PC-3 (cell line): ENCODE data around the gene CD99L2. TPM values are rescaled to one million over a fixed set of nuclear protein-coding genes. Genes with fewer than 3 reads are reported as not detected.

Source experiments
- ATAC-seq: fragments of 200-7000 bp; cut with Tn5 transposase; 2 replicates; pipeline ENCODE4 v1.9.1; 2020; ENCODE audit warnings: mild to moderate bottlenecking, moderate library complexity
- BruUV-seq: library from RNA; stranded (reverse); fragments of 400-500 nt; replicated peaks from 2 replicates; lab custom pipeline; 2021; lab: Mats Ljungman, UMichigan
- CTCF ChIA-PET: fragments of 300-600 bp; sonication (Branson Sonifier 250); formaldehyde crosslinking; loops from one replicate; lab custom pipeline; 2022; ENCODE audit warnings: antibody characterized with exemption; lab: Charles Lee
- POLR2A ChIA-PET: fragments of 300-600 bp; sonication (Branson Sonifier 250); formaldehyde crosslinking; loops from one replicate; lab custom pipeline; 2022; ENCODE audit warnings: antibody characterized with exemption; ENCODE audit not compliant: unreplicated experiment; lab: Charles Lee
- DNase-seq: peaks from one replicate; pipeline ENCODE4 v3.0.0-alpha.2; 2015
- H2AFZ ChIP-seq: fragments of 300-600 bp; sonication (generic); 2 replicates; pipeline ENCODE4 v1.6.0; 2016; ENCODE audit warnings: antibody characterized with exemption, low read length
- H3F3A ChIP-seq: fragments of 300-600 bp; sonication (generic); one replicate; pipeline ENCODE4 v1.6.0; 2017; ENCODE audit warnings: antibody characterized with exemption, low read length, control low read depth, mild to moderate bottlenecking; ENCODE audit not compliant: unreplicated experiment
- H3K27ac ChIP-seq: fragments of 300-600 bp; sonication (generic); 2 replicates; pipeline ENCODE4 v1.5.1; 2016; ENCODE audit warnings: mild to moderate bottlenecking, low read length
- H3K27me3 ChIP-seq: fragments of 300-600 bp; sonication (generic); 2 replicates; pipeline ENCODE4 v1.6.1; 2016; ENCODE audit warnings: low read length, mixed read lengths
- H3K36me3 ChIP-seq: fragments of 300-600 bp; sonication (generic); 2 replicates; pipeline ENCODE4 v1.6.1; 2016; ENCODE audit warnings: low read depth, mixed run types, low read length, mixed read lengths
- H3K4me1 ChIP-seq: fragments of 300-600 bp; sonication (generic); 2 replicates; pipeline ENCODE4 v1.5.1; 2016; ENCODE audit warnings: low read length; ENCODE audit not compliant: insufficient read depth
- H3K4me2 ChIP-seq: fragments of 300-600 bp; sonication (generic); 2 replicates; pipeline ENCODE4 v1.6.0; 2016; ENCODE audit warnings: low read length
- H3K4me3 ChIP-seq: fragments of 300-600 bp; sonication (generic); 2 replicates; pipeline ENCODE4 v1.5.1; 2016; ENCODE audit warnings: mild to moderate bottlenecking, low read length, mixed read lengths
- H3K79me2 ChIP-seq: fragments of 300-600 bp; sonication (generic); 2 replicates; pipeline ENCODE4 v1.6.1; 2017; ENCODE audit warnings: low read length, mixed read lengths
- H3K9ac ChIP-seq: fragments of 300-600 bp; sonication (generic); 2 replicates; pipeline ENCODE4 v1.6.0; 2016; ENCODE audit warnings: mild to moderate bottlenecking, low read length
- H3K9me2 ChIP-seq: fragments of 300-600 bp; sonication (generic); replicated peaks from 2 replicates; pipeline ENCODE4 v1.6.1; 2016; ENCODE audit warnings: mixed run types, low read length, mixed read lengths
- H3K9me3 ChIP-seq: fragments of 300-600 bp; sonication (generic); 2 replicates; pipeline ENCODE4 v1.6.1; 2016; ENCODE audit warnings: low read length, mixed read lengths
- H4K20me1 ChIP-seq: fragments of 300-600 bp; sonication (generic); 2 replicates; pipeline ENCODE4 v1.6.1; 2016; ENCODE audit warnings: low read length, mixed read lengths
- CTCF ChIP-seq: fragments of 300-600 bp; sonication (generic); conservative IDR thresholded peaks from 2 replicates; pipeline ENCODE4 v1.5.1; 2017; ENCODE audit warnings: antibody characterized with exemption, low read depth, mild to moderate bottlenecking, low read length
- EZH2 ChIP-seq: fragments of 300-600 bp; sonication (generic); IDR thresholded peaks from one replicate; pipeline ENCODE4 v1.6.1; 2017; ENCODE audit warnings: antibody characterized with exemption, mild to moderate bottlenecking, low read length; ENCODE audit not compliant: unreplicated experiment
- EZH2phosphoT487 ChIP-seq: fragments of 300-600 bp; sonication (generic); IDR thresholded peaks from 2 replicates; pipeline ENCODE4 v1.6.1; 2018; ENCODE audit warnings: mild to moderate bottlenecking, antibody characterized with exemption, low read length, borderline replicate concordance
- intact Hi-C: fragments of 100-400 bp; cut with micrococcal nuclease; formaldehyde crosslinking; loops from 2 replicates; pipeline ENCODE4 v1.9.0; 2023
- total RNA-seq: library from RNA; depleted of rRNA; stranded (reverse); fragments of >200 nt; gene quantifications from 2 replicates; pipeline ENCODE4 v1.2.3, GENCODE V29; 2014

Gene CD99L2
- total RNA-seq, 1 experiment from 2014 or later = 9.4 TPM

- Histone ChIP-seq H3K79me2 (no peaks in the 10 kb centered on the region), H3K36me3 (no peaks in the 10 kb centered on the region), H3K4me2 (no peak overlapping the region), H4K20me1 (no peaks in the 10 kb centered on the region), H3K27me3 (no peaks in the 10 kb centered on the region), H3K9ac (no peak overlapping the region), H3K4me1 (no peaks in the 10 kb centered on the region), H2AFZ (no peak overlapping the region), H3K4me3 (no peak overlapping the region), H3K9me2 (no peaks in the 10 kb centered on the region), H3K27ac (no peak overlapping the region), H3F3A (no peaks in the 10 kb centered on the region), H3K9me3 (no peaks in the 10 kb centered on the region)
- CTCF ChIA-PET = no interaction called here
- no peak for DNase-seq
- POLR2A ChIA-PET = no interaction called here
- no TSS peak for BruUV-seq
- intact Hi-C loops = no loop called here
- ATAC-seq = no peak
- TF ChIP-seq CTCF = no peak
- no peak for TF ChIP-seq EZH2phosphoT487
- TF ChIP-seq EZH2 = no peak
Observed at GRCh38 chrX:150806827-150807226, 91.6 kb downstream of the CD99L2 start.

- Histone ChIP-seq H3K9me2 (no peaks in the 10 kb centered on the region), H3K27me3 (no peaks in the 10 kb centered on the region), H2AFZ (no peak overlapping the region), H4K20me1 (no peaks in the 10 kb centered on the region), H3K9ac (no peak overlapping the region), H3K79me2 (no peaks in the 10 kb centered on the region), H3K9me3 (no peaks in the 10 kb centered on the region), H3K4me1 (no peaks in the 10 kb centered on the region), H3K36me3 (no peaks in the 10 kb centered on the region), H3F3A (no peaks in the 10 kb centered on the region), H3K4me3 (no peak overlapping the region), H3K4me2 (no peak overlapping the region), H3K27ac (no peak overlapping the region)
- intact Hi-C loops = no loop called here
- POLR2A ChIA-PET = no interaction called here
- BruUV-seq = no TSS peak
- CTCF ChIA-PET = no interaction called here
- no peak for ATAC-seq
- TF ChIP-seq EZH2phosphoT487 (no peak), CTCF (no peak), EZH2 (no peak)
- DNase-seq = no peak
Observed at GRCh38 chrX:150805736-150806135, 92.7 kb downstream of the CD99L2 start.

GRCh38 chrX:150792949-150793527 is 105.4 kb downstream of the CD99L2 start:
- no peaks in the 10 kb centered on the region for H3K79me2 ChIP-seq
- H3K4me1 ChIP-seq = no peaks in the 10 kb centered on the region
- DNase-seq = no peak
- H3K4me2 ChIP-seq = no peak overlapping the region
- no peak for ATAC-seq
- no peaks in the 10 kb centered on the region for H3K27me3 ChIP-seq
- ChIA-PET POLR2A (no interaction called here), CTCF (no interaction called here)
- H3K27ac ChIP-seq = no peak overlapping the region
- no peaks in the 10 kb centered on the region for H3F3A ChIP-seq
- no peaks in the 10 kb centered on the region for H4K20me1 ChIP-seq
- no peaks in the 10 kb centered on the region for H3K9me3 ChIP-seq
- H3K9me2 ChIP-seq = no peaks in the 10 kb centered on the region
- intact Hi-C loops = loop anchor here (10.0 kb wide), 1 partner anchor 102 kb away; the partner anchor contains the start of gene CD99L2
- H3K4me3 ChIP-seq = no peak overlapping the region
- H3K36me3 ChIP-seq = no peaks in the 10 kb centered on the region; the same call in 1 of the 2 replicates
- no peak for TF ChIP-seq CTCF
- no peak for TF ChIP-seq EZH2phosphoT487
- TF ChIP-seq EZH2 = no peak
- H2AFZ ChIP-seq = no peak overlapping the region
- no TSS peak for BruUV-seq
- H3K9ac ChIP-seq = no peak overlapping the region
